H4 (cell line): Measurements from ENCODE around the gene LMNTD2. TPM values are rescaled to one million over a fixed set of nuclear protein-coding genes. Genes with fewer than 3 reads are reported as not detected.

Experiments
- DNase-seq: peaks from one replicate; pipeline ENCODE4 v3.0.0-alpha.2; 2015; ENCODE audit warnings: low spot score
- total RNA-seq: library from RNA; depleted of rRNA; stranded (reverse); fragments of >200 nt; shearing (Covaris generic); gene quantifications from 2 replicates; pipeline ENCODE4 v1.2.3, GENCODE V29; 2014

The LMNTD2 gene
- total RNA-seq, 1 experiment from 2014 or later, result 1.4 TPM

DNA sequence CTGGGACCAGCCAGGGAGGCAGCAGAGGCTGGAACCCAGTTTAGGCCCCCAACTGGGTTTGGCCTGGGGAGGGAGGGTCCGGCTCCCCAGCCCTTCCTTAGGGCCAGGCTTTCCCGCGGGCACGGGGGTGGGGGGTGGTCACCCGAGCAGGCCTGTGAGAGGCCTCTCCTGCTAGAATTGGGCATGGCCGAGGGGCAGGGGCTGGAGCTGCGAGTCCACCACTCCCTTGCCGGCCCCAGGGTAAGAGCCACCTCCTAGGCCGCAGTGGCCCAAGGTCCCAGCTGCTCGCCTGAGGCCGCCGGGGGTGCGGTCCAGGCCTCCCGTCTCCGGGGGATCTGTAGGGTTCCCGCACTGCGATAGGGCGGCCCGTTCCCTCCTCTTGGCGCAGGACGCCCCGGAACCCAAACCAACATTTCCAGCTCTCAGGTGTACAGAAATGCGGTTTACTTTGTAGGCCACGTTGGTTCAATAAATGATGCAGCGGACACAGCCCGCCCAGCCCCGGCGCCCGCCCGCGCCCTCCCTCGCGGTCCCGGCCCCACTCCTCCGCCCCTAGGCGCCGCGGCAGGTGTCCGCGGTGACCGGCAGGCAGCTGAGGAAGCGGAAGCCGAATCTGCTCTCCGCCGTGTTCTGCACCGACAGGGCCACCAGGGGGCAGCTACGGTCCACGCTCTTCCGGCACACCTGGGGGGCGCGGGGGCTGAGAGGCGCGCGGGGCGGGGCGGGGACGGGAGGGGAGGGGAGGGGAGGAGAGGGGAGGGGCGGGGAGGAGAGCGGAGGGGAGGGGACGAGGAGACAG is 5.9 kb downstream of the LMNTD2 start:
- peak; percentile 72 for DNase-seq

DNA sequence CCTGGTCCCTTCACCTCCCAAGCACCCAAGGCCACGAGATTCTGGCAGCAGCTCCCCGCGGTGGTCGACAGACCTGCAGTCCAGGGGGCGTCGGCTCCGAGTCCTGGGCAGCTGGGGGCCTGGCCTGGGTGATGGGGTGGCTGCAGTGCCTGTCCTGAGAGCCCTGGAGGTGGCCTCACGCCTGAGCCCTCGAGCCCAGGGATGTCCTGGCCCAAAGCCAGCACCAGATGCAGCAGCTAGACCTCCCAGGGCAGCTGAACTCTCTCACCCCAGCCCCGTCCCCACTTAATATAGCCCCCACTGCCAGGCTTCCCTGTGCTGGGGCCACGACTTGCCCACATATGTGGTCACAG is 6.6 kb downstream of the LMNTD2 start:
- DNase-seq, result no peak

DNA sequence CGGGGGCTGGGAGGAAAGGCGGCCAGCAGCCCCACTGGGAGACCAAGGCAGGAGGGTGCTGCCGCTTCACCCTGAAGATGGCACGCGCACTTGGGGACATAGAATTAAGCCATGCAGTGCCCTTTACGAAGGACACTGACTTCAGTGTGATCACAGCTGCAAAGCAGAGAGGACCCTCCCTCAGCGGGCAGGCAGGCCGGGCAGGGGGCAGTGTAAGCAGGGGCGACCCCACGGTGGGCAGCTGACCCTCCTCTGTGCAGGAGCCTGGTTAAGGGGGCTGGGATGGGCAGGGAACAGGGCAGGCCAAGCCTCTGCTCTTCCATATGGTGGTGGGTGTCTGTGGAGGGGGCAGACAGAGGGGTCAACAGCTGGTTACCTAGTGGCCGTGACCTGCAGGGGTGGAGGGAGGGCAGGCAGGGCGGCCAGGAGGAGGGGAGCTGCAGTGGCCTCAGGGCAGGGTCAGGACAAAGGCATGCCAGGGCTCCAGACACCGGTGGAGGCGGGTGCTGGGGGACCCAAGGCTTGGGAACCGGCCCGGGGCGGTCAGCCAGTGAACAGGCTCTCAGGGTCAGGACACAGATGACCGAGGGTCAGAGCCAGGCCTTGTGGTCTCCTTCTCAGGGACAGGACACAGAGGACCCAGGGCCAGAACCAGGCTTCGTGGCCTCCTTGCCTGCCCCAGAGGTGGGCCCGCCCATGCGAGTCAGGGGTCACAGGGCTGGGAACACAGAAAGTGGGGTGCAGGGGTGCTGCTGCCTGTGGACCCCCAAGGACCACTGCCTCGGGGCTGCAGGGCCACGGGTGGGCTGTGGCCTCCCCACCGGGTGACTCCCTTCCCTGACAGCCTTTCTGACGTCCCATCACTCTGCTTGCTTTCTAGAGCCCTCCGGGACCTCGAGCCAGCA is 7.2 kb downstream of the LMNTD2 start:
- no peak for DNase-seq

DNA sequence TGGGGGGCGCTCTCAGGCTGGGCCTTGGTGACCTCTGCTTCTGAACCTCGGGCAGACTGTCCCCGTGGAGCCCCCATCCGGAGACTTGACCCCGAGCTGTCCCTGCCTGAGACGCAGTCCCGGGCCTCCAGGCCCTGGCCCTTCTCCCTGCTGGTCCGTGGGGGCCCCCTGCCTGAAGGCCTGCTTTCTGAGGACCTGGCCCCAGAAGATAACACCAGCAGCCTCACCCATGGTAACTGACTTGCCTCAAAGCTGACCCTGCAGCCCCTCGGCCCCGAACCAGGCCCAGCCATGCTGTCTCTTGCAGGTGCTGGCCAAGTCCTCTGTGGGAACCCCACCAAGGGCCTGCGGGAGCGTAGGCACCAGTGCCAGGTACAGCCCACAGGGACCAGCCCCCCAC is 8.9 kb downstream of the LMNTD2 start:
- DNase-seq, result no peak

DNA sequence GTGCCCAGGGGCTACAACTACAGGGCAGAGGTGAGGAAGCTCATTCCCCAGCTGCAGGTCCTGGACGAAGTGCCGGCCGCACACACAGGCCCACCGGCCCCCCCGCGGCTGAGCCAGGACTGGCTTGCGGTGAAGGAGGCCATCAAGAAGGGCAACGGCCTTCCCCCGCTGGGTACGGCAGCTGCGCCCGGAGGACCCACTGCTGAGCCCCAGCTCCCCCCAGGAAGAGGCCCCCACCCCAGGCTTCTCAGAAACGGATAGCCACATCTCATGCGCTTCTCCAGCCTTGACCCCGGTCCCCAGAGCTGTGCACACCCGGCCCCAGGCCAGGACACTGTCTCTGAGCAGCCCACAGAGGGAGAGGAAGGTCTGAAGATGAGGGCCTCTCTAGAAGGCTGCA is 9.4 kb downstream of the LMNTD2 start:
- no peak for DNase-seq

DNA sequence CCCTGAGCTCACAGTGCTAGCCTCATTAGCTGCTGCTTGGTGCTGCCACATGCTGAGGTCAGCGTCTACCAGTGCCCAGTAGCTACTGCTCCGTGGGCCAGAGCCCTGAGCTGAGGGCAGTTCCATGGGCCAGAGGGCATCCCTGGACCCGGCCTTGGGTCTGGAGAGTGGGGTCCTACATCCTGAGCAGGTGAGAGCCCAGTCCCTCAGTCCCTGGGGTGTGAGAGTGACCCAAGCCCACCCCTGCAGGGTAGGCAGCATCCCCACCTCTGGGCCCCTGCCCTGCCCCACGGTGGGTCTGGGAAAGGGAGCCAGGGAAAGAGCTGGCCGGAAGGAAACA is 9.8 kb downstream of the LMNTD2 start:
- DNase-seq, result no peak

DNA sequence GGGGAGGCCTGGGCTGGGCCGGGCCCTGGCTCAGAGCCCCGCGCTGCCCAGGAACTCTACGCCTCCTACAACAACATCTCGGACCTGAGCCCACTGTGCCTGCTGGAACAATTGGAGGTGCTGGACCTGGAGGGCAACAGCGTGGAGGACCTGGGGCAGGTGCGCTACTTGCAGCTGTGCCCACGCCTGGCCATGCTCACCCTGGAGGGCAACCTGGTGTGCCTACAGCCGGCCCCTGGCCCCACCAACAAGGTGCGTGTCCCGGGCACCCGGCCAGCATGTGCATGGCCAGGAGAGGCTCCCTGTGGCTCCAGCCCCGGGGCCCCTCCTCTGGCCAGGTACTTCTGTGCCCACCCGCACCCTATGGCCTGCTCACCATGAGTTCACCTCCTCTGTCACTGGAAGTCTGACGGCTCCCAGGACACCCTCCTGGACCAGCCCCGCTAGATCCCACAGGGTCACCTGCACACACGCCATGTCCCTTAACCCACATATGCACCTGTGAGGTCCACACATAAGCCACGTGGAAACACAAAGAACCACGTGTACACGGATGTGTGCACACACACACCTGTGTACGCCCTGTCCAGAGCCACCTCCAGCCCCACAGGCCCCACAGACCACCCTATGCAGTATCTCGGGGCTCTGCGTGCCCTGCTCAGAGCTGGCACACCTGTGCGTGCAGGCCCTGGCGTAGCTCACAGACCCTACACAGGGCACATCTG is 10.4 kb downstream of the LMNTD2 start:
- no peak for DNase-seq

DNA sequence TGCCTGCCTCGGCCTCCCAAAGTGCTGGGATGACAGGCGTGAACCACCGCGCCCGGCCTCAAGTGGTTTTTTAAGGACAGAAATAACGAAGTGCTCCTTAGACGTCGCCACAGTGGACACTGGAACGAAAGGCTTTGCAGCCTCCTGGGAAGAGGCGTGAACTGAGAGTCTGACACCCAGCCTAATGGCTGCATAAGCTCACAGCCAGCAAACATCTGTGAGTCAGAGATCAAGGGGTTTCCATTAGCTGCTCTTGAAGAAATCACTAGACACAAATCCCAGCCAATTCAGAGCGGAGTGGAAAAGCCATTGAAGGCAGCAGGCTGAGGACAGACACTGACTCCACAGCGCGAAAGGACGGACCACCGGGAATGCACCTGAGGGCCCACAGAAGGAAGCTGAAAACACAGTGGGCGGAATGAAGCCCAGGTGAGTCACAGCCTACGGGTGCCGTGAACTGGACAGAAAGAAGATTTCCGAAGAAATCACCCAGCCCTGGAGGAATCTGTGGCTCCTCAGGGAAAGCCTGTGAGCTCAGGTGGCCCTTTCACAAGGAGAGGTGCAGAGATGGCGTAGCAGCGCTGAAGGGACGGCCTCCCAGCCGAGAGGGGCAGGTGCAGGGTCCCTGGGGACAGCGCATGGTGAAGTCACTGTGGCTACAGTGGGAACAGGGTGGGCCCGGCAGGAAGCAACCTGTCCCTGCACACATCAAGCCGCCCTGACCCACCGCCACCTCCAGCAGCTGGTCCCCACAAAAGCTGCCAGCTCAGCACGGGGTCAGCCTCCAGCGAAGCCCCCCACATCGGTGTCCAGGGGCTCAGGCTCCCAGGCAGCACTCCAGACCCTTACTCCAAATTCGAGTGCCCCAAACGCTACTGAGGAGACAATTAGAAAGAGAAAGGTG is 11.6 kb downstream of the LMNTD2 start:
- no peak for DNase-seq

DNA sequence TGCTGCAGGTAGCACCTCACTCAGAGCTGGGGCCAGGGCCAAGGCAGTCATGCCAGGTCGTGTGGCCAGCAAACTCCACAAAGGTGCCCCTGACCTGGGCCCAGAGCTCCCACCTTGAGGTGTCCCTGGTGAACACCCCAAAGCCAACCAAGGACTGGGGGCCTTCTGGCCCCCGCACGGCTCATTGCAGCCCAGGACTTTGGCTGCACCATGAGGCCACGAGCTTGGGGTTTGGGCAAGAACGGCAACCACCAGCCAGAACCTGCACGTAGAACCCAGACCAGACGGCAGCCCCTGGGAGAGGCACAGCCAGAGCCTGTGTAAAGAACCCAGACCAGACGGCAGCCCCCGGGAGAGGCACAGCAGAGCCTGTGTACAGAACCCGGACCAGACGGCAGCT is 15.4 kb downstream of the LMNTD2 start:
- no peak for DNase-seq

DNA sequence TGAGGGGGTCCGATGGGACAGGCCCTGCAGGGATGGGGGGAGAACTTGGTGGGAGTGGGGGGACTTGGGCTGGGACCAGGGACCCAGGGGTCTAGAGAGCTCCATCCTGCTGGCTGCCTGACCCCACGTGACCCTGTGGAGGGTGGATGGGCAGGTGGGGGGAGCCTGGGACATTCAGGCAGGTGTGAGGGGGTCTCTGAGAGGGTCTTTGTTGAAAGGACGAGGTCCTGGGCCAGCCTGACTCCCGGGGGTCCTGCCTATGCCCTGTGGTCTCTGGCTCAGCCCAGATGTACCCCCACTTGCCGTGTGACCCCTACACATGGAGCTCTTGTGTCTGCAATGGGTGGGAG is 15.7 kb downstream of the LMNTD2 start:
- no peak for DNase-seq

DNA sequence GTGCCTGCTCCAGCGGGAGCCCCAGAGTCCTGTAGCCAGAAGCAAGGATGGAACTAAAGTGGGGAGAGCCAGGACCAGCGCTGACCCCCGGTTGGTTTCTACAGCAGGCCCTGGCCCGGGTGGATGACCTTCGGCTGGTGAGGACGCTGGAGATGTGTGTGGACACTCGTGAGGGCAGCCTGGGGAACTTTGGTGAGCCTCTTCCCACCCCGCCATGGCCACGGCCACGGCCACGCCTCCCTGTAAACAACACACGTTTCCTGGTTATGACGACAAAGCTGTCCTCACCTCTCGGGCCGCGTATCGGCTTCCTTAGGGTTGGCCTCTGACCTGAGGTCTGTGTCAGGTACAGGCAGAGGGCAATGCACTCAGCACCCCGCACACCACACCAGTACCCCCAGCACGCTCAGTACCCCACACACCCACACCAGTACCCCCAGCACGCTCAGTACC is 19.1 kb downstream of the LMNTD2 start:
- no peak for DNase-seq

DNA sequence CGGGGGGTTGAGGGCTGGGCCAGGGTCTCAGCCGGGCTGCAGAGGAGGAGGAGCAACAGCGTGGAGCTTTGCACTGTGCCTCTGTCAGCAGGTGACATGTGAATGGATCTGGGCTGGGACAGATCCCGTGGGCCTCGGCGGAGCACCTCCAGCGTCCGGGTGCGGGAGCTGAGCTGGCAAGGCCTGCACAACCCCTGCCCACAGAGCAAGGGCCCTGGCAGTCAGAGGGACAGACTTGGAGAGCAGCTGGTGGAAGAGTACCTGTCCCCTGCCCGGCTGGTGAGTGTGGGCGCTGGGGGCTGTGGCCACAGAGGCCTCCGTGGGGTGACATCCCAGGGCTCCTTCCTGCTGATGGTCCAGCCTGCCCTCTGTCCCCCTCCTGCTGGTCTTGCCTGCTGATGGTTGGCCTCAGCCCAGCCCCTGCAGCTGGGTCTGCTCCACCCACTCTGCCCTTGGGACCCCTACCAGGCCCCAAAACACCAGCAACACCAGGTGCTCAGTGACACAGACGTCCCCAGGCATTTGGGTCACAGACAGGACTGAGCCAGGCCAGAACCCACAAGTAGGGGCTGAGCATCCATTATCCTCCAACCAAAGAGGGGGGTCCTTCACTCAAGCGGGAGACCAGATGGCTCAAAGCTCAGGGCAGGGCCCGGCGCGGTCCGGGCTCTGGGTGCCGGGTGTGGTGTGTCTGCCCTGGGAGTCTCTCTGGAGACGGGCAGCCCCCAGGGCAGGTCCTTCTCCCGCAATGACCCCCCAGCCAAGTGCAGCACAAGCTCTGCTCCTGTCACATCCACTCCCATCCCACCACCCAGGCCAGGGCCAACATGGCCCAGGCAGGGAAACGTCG is 19.7 kb downstream of the LMNTD2 start:
- DNase-seq, result no peak

DNA sequence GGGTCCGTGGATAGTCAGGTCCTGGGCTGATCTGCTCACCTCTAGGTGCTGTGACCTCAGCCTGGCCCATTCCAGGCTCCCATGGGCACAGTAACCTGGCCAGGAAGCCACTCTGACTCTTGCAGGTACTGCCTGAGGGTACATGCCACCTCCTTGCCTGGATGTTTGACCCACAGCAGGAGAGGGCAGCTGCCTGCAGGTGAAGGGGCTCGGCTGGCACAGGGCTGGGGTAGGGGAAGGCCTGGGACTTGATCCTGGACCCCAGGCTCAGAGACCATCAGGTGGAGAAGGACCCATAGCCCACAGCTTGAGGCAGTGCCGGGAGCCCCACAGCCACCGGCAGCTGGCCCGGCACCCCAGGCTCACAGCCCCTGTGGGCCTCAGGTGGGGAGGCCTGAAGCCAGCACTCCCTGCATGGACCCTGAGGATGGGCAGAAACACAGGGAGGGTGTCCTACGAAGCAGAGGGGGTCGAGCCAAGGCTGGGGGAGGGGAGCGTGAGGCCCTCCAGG is 20.5 kb downstream of the LMNTD2 start:
- no peak for DNase-seq

DNA sequence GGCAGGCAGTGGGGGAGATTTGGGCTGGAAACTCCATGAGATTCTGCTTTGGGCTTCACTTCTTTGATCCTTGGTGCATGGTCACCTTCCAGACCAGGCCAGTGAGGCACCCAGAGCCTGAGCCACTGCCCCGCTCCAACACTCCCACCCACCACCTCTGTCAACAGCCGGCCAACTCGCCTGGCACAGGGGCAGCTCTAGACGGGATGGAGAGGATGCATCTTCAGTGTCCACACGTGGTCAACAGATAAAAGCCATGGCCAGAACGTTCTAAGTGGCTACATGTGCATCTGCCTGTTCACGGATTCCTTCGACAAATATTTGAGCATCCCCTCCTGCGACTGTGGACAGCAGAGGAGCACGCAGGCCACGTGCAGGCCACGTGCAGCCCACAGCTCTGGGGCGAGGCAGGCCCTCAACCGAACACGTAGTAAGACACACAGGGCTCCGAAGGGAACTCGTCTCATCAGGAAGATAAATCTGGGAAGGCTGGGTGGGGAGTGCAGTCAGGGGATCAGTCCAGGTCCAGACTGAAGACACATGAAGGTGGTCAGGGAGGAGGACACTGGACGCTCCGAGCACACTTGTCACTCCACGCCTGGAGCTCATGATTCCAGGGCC is 22.0 kb downstream of the LMNTD2 start:
- no peak for DNase-seq

DNA sequence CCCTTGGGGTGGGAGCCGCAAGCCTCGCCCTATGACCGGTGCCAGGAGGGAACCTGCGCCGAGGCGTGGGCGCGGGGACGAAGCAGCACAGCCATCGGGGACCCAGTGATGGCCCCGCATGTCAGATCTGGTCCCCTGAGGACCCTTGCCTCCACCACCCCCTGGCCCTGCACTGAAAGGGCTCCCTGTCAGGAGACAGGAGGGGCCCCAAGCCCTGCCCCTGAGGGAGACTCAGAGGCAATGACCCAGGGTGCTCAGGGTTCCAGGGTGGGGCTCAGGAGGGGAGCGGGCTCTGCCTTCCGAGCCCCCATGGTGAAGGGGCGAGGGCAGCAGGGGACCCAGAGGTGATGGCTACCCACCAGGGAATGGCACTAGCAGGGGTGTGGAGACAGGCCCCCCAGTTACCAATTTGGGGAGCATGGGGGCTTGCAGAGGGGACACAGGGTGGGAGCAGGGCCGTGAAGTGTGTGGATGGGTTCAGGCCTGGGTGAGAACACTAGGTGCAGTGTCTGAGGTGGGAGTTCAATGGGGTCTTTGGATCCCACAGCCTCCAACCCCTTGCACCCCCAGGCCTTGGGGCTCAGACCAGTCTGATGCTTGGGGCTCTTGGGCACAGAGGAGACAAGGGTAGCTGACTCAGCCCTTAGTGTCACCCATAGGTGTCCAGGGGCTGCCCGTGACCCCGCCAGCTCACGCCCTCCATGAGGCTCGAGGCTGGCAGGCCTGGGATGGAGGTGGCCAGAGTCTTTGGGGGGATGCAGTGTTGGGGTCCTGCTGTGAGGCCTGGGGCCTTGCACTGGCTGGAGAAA is 22.7 kb downstream of the LMNTD2 start:
- no peak for DNase-seq

DNA sequence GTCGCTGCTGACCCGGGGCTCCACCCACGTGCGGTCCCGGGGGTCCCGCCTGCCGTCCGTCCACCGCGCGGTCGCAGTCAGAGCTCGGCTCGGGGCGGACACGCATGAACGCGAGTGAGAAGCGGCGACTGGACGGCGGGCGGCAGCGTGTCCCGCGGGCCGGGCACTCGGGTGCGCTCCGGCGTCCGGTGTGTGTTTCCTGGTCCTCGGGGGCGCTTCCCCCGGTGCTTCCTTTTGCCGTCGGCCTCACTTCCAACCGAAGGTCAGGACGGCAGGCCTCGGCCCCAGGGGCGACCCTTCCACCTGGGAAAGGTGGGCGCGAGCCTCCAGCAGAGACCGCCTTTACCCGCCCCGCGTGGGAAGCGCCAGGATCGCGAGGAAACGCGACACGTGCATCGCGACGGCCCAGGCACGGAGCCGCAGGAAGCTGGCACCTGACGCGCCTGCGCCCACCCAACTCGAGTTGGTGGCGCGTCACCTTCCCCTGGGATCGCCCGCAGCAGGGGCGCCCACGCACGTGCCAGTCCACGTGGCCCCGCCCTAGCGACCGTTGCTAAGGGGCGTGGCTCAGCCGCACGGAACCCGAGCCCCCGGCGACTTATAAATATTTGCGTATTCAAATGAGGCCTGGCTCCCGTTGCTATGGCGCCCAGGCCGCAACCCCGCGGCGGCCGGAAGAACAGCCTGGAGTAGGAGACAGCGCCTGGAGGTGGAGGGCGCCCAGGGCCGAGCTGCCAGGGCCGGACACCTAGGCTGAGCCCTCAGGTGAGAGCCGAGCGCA is 23.5 kb downstream of the LMNTD2 start, which contains the start of gene LRRC56:
Gene LRRC56 (plus strand): TSS at position 687 of the 781 bp plus-strand sequence. CDS start 3,158 bp downstream, outside the sequence.
- DNase-seq, result no peak

DNA sequence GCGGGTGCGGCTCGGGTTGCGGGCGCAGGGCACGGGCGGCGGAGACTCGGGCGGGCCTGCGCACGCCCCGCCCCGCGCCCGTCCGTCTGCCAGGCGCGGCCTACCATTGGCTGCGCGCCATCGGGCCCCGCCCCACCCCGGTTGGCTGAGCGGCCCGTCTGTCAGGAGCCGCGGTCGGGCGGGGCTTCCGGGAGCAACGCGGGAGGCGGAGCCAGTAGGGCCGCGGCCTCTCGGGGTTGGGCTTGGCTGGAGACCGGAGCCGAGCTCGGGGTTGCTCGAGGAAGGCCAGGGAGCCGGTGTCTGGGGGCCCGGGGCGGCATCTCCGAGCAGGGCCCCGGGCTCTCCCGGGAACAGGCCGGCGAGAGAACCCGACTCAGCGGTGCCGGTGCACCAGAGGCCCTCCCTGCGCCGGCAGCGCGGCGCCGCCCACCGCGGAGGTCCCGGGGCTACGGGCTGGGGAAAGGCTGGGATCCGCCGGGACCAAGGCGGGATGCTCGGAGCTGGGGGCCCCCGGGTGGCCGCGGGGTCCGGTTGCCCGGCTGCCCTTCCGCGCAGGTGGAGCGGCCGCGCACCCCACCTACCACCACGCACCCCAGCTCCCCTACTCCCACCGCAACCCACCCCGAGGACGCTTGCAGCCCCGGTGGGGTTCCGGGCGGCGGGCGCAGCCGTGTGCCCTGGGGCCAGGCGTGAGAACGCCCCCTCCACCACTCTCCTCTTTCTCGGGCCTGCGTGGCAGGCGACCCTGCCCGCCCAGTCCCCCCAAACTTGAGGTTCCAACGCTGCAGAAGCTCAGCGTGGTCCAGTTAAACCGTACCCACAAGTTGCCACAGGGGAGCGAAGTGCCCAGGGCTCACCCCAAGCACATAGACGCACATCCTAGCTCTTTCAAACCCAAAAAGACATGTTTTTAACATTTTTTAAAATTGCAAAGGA is 24.8 kb downstream of the LMNTD2 start, which contains the start of gene HRAS:
Gene HRAS (minus strand): TSS at position 58 of the 936 bp plus-strand sequence.
- DNase-seq, result peak; percentile 87
